ENCODE measurements around the gene SLC25A38. TPM values are rescaled to one million over a fixed set of nuclear protein-coding genes. Genes with fewer than 3 reads are reported as not detected.

SLC25A38 gene
- total and polyA plus RNA-seq, 9 of the 15 experiments (the other 6 are each of a cell fraction or from before 2014, with no cell fraction given): 13.5 to 51.1 (median 30.6) TPM

DNA sequence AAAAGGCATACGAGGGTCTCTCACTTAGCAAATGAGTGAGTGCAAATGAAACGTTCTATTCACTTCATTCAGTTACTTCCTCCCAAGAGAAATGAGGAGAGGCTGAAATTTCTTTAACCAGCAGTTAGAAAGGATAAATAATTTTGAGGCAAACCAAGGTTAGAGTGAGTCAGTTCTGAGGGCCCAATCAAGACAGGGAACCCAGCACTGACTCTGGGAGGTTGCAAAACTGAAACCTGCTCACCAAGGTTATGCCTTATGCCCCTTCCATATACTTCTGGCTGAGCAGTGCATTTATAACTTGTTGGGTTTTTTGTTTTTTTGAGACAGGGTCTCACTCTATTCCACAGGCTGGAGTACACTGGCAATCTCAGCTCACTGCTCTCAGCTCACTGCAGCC, 18.8 kb downstream of the SLC25A38 start:
- DNase-seq (ENCODE audit: extremely low read depth in 1 of 4, low spot score in 3 of 4) (no peak), ATAC-seq (no peak), FAIRE-seq (no peak)
- CTCF ChIA-PET (ENCODE audit: low intra/inter-chr PET ratio): no interaction called here
- no peaks in the 10 kb centered on the region for H3K9me1 ChIP-seq (ENCODE audit: control insufficient read depth, insufficient read depth, low read length)
- H3K9me3 ChIP-seq (replicated peaks; ENCODE audit: control insufficient read depth, insufficient read depth, low read depth, low read length): no peaks in the 10 kb centered on the region
- no peak overlapping the region for H2AFZ ChIP-seq (ENCODE audit: low read depth, low read length)
- no peak for TF ChIP-seq POLR3G (IDR thresholded peaks at IDR 0.05; ENCODE audit: extremely low read depth, insufficient read length, insufficient replicate concordance)
- TF ChIP-seq ZNF3 (CRISPR knock-in tag; IDR thresholded peaks at IDR 0.05): no peak
- TF ChIP-seq HMGN3 (IDR thresholded peaks at IDR 0.05; ENCODE audit: borderline replicate concordance, extremely low read depth, insufficient read length, low read depth, low read length): no peak
- TF ChIP-seq TARDBP (IDR thresholded peaks at IDR 0.05): no peak
- TF ChIP-seq ZNF143 (CRISPR knock-in tag; IDR thresholded peaks at IDR 0.05): no peak
- no peak for TF ChIP-seq PPARD (CRISPR knock-in tag; IDR thresholded peaks at IDR 0.05)
- no peak for TF ChIP-seq ZNF274 (IDR thresholded peaks at IDR 0.05; ENCODE audit: borderline replicate concordance, low read depth, low read length)
- TF ChIP-seq, protein P1, sequence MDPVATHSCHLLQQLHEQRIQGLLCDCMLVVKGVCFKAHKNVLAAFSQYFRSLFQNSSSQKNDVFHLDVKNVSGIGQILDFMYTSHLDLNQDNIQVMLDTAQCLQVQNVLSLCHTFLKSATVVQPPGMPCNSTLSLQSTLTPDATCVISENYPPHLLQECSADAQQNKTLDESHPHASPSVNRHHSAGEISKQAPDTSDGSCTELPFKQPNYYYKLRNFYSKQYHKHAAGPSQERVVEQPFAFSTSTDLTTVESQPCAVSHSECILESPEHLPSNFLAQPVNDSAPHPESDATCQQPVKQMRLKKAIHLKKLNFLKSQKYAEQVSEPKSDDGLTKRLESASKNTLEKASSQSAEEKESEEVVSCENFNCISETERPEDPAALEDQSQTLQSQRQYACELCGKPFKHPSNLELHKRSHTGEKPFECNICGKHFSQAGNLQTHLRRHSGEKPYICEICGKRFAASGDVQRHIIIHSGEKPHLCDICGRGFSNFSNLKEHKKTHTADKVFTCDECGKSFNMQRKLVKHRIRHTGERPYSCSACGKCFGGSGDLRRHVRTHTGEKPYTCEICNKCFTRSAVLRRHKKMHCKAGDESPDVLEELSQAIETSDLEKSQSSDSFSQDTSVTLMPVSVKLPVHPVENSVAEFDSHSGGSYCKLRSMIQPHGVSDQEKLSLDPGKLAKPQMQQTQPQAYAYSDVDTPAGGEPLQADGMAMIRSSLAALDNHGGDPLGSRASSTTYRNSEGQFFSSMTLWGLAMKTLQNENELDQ (CRISPR knock-in tag; IDR thresholded peaks at IDR 0.05; ENCODE audit: borderline replicate concordance): no peak
- TF ChIP-seq MED1 (CRISPR knock-in tag; IDR thresholded peaks at IDR 0.05; ENCODE audit: borderline replicate concordance): no peak
- H3K4me1 ChIP-seq (replicated peaks in 1 of 2; ENCODE audit: control insufficient read depth in 2 of 2, insufficient read depth in 2 of 2, low read length in 2 of 2): peaks cover 7% of the 10 kb centered on the region in 2 experiments; a peak in 3 of 5 replicates
- POLR2A ChIA-PET: interaction anchor here (0.9 to 1.4 kb wide), 4 partner anchors 9 to 64 kb away, joined by 3 read pairs; no protein-coding TSS in a partner anchor
- H3K27me3 ChIP-seq (ENCODE audit: control insufficient read depth in 2 of 2, insufficient read depth in 2 of 2, low read length in 2 of 2): no peaks in the 10 kb centered on the region
- 31% methylated on average over 2 of the region's 2 CpGs for WGBS (ENCODE audit: insufficient coverage, low coverage, missing lambda C conversion rate)
- intact Hi-C loops (cut with micrococcal nuclease): loop anchor here (10.0 kb wide), 1 partner anchor 903 kb away; the partner anchor contains the start of gene EIF1B
- no peaks in the 10 kb centered on the region for H4K20me1 ChIP-seq (replicated peaks; ENCODE audit: control insufficient read depth, insufficient read depth, low read length)
- no peak overlapping the region for H3K4me3 ChIP-seq
- H3K79me2 ChIP-seq (ENCODE audit: control insufficient read depth, insufficient read depth, low read length): peaks cover 22% of the 10 kb centered on the region
- H3K27ac ChIP-seq (ENCODE audit: extremely low read depth, low read depth, low read length): no peak overlapping the region
- H3K36me3 ChIP-seq (ENCODE audit: control insufficient read depth, insufficient read depth, low read length): peaks cover 20% of the 10 kb centered on the region
- H3K4me2 ChIP-seq (ENCODE audit: insufficient read depth, low read length): no peak overlapping the region
- H3K9ac ChIP-seq (ENCODE audit: insufficient read depth in 1 of 2, low read depth in 2 of 2, low read length in 2 of 2): no peak overlapping the region
- in situ Hi-C loops (cut with MboI): loop anchor here (10.0 to 25.0 kb wide), 2 partner anchors 903 to 1060 kb away; partner anchors contain the start of genes EIF1B and RPL14
- no TSS peak for BruUV-seq (replicated peaks)

All from K562 (cell line).